ENCODE measurements around the gene TRIM65.

- TF ChIP-seq USF2 (IDR thresholded peaks at IDR 0.05; ENCODE audit: low read depth, low read length) (no peak), CTCF (conservative IDR thresholded peaks at IDR 0.05; ENCODE audit: low read depth, low read length) (no peak), BHLHE40 (IDR thresholded peaks at IDR 0.05; ENCODE audit: low read depth, low read length) (no peak), POLR2A (IDR thresholded peaks at IDR 0.05; ENCODE audit: low read depth, low read length) (no peak), RFX5 (IDR thresholded peaks at IDR 0.05; ENCODE audit: low read depth, low read length) (no peak), RCOR1 (IDR thresholded peaks at IDR 0.05; ENCODE audit: insufficient replicate concordance, low read length) (no peak), CEBPB (IDR thresholded peaks at IDR 0.05; ENCODE audit: low read depth, low read length) (no peak), SMC3 (IDR thresholded peaks at IDR 0.05; ENCODE audit: low read depth, low read length) (no peak), RAD21 (IDR thresholded peaks at IDR 0.05; ENCODE audit: low read length) (no peak), ELK1 (IDR thresholded peaks at IDR 0.05; ENCODE audit: borderline replicate concordance, low read depth, low read length) (no peak), MAFK (IDR thresholded peaks at IDR 0.05; ENCODE audit: low read depth, low read length) (no peak), MXI1 (IDR thresholded peaks at IDR 0.05; ENCODE audit: borderline replicate concordance, low read depth, low read length) (no peak), NFE2L2 (IDR thresholded peaks at IDR 0.05; ENCODE audit: low read depth, low read length) (no peak)
These were observed 4.1 kb downstream of the TRIM65 start for GRCh38 chr17:75892556-75893224.

Data from IMR-90 (cell line).